ENCODE data around the gene LSM7. TPM values are rescaled to one million over a fixed set of nuclear protein-coding genes. Genes with fewer than 3 reads are reported as not detected.

The LSM7 gene
- total RNA-seq, 1 experiment from 2014 or later: 152 TPM

DNA sequence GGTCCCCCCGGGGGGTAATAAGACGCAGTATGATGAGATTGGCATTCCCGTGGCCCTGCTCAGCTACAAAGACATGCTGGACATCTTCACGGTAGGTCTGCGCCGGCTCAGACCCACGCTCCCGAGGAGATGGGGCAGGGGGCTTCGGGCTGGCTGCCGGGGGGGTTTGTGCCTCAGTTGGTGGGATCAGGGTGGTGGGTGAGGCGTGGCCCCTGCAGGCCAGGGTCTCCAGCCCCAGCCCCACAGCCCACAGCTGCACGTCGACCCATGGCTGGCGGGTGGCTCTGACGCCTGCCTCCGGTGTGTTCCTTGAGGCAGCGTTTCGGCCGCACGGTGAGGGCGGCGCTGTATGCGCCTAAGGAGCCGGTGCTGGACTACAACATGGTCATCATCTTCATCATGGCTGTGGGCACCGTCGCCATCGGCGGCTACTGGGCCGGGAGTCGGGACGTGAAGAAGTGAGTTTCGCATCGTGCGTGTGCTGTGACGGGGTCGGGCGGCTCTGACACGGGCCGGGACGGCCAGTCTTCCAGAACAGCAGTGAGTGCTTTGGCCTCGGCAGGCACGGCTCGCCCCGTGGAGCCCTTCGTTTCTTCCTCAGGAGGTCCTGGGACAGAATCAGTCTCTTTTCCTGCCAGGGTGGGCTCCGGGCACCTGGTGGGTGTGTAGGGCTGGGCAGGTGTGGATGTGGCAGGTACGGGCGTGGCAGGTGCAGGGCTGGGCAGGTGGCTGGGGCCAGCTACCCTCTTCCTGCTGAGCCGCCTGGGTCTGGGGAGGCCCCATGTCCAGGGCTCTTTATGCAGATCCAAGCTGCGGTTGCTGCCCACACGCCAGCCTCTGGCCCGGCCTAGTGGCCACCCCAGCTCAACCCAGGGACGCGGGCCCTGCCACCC lies 10.6 kb upstream of the LSM7 start:
- intact Hi-C loops (cut with micrococcal nuclease; ENCODE audit: unreplicated experiment): no loop called here
- H3K9me3 ChIP-seq (ENCODE audit: low read depth, low read length, poor library complexity, severe bottlenecking): no peaks in the 10 kb centered on the region
- ChIA-PET CTCF (no interaction called here), POLR2A (ENCODE audit: low non-redundant PET) (no interaction called here)
- no peak for TF ChIP-seq EZH2 (IDR thresholded peaks at IDR 0.05; ENCODE audit: borderline replicate concordance, low read depth, low read length, poor library complexity, severe bottlenecking)
- TF ChIP-seq, protein P1, sequence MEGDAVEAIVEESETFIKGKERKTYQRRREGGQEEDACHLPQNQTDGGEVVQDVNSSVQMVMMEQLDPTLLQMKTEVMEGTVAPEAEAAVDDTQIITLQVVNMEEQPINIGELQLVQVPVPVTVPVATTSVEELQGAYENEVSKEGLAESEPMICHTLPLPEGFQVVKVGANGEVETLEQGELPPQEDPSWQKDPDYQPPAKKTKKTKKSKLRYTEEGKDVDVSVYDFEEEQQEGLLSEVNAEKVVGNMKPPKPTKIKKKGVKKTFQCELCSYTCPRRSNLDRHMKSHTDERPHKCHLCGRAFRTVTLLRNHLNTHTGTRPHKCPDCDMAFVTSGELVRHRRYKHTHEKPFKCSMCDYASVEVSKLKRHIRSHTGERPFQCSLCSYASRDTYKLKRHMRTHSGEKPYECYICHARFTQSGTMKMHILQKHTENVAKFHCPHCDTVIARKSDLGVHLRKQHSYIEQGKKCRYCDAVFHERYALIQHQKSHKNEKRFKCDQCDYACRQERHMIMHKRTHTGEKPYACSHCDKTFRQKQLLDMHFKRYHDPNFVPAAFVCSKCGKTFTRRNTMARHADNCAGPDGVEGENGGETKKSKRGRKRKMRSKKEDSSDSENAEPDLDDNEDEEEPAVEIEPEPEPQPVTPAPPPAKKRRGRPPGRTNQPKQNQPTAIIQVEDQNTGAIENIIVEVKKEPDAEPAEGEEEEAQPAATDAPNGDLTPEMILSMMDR (conservative IDR thresholded peaks at IDR 0.05; ENCODE audit: low read depth, low read length): no peak
- H3K27me3 ChIP-seq (replicated peaks; ENCODE audit: insufficient read depth, low read depth, low read length, poor library complexity): no peaks in the 10 kb centered on the region
- no peaks in the 10 kb centered on the region for H3K4me1 ChIP-seq (ENCODE audit: insufficient read depth, low read length, poor library complexity, severe bottlenecking)
- DNase-seq (ENCODE audit: low spot score): no peak
- BruUV-seq (replicated peaks): no TSS peak
- H3K27ac ChIP-seq (ENCODE audit: low read depth, low read length, poor library complexity, severe bottlenecking): no peak overlapping the region
- H3K4me3 ChIP-seq (ENCODE audit: low read depth, low read length, poor library complexity, severe bottlenecking): no peak overlapping the region
- peaks cover 5% of the 10 kb centered on the region for H3K36me3 ChIP-seq (ENCODE audit: insufficient read depth, low read length, poor library complexity, severe bottlenecking)

DNA sequence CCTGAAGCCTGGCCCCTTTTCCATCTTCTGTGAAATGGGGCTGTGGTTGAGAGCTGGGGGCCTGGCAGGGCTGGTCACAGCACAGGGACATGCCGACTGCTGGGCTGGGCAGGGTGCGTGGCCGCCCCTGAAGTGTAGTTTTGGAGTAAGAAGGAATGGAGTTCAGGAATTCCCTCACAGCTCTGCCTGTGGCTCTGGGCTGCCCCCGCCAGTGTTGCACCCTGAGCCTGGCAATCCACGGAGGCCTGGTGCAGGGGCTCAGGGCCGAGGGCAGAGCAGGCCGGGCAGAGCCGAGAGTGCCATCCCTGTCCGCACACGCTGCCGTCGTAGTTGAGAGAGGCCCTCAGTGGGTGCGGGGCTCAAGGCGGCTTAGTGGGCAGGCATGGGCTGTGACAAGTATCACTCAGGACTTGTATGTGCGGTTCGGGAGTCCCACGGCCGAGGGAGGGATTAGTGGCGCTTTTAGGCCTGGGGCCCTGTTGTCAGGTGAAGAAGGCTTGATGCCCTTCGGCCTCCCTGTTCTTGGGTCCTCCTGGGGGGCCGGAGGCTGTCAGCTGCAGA lies 9.7 kb upstream of the LSM7 start:
- CTCF ChIA-PET: no interaction called here
- Histone ChIP-seq H3K27me3 (replicated peaks; ENCODE audit: insufficient read depth, low read depth, low read length, poor library complexity) (no peaks in the 10 kb centered on the region), H3K4me3 (ENCODE audit: low read depth, low read length, poor library complexity, severe bottlenecking) (no peak overlapping the region), H3K9me3 (ENCODE audit: low read depth, low read length, poor library complexity, severe bottlenecking) (no peaks in the 10 kb centered on the region), H3K27ac (ENCODE audit: low read depth, low read length, poor library complexity, severe bottlenecking) (no peak overlapping the region), H3K36me3 (ENCODE audit: insufficient read depth, low read length, poor library complexity, severe bottlenecking) (peaks cover 5% of the 10 kb centered on the region), H3K4me1 (ENCODE audit: insufficient read depth, low read length, poor library complexity, severe bottlenecking) (no peaks in the 10 kb centered on the region)
- DNase-seq (ENCODE audit: low spot score): no peak
- TF ChIP-seq, protein P1 (conservative IDR thresholded peaks at IDR 0.05; ENCODE audit: low read depth, low read length): no peak
- no peak for TF ChIP-seq EZH2 (IDR thresholded peaks at IDR 0.05; ENCODE audit: borderline replicate concordance, low read depth, low read length, poor library complexity, severe bottlenecking)
- intact Hi-C loops (cut with micrococcal nuclease; ENCODE audit: unreplicated experiment): no loop called here
- POLR2A ChIA-PET (ENCODE audit: low non-redundant PET): no interaction called here
- no TSS peak for BruUV-seq (replicated peaks)

DNA sequence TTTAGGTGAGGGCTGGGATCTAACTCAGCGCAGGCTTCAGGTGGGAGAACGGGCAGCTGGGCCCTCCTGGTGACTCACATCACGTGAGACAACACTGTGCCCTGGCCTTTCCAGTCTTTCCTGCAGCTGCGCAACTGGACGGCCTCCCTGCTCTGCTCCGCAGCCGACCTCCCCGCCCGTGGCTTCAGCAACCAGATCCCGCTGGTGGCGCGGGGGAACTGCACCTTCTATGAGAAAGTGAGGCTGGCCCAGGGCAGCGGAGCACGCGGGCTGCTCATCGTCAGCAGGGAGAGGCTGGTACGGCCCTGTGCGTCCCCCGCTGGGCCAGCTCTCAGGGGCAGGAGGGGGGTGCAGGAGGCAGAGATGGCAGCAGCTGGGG lies 8.9 kb upstream of the LSM7 start:
- Histone ChIP-seq H3K4me1 (ENCODE audit: insufficient read depth, low read length, poor library complexity, severe bottlenecking) (peaks cover 3% of the 10 kb centered on the region), H3K27ac (ENCODE audit: low read depth, low read length, poor library complexity, severe bottlenecking) (no peak overlapping the region), H3K9me3 (ENCODE audit: low read depth, low read length, poor library complexity, severe bottlenecking) (no peaks in the 10 kb centered on the region), H3K36me3 (ENCODE audit: insufficient read depth, low read length, poor library complexity, severe bottlenecking) (peaks cover 5% of the 10 kb centered on the region), H3K27me3 (replicated peaks; ENCODE audit: insufficient read depth, low read depth, low read length, poor library complexity) (no peaks in the 10 kb centered on the region), H3K4me3 (ENCODE audit: low read depth, low read length, poor library complexity, severe bottlenecking) (no peak overlapping the region)
- no TSS peak for BruUV-seq (replicated peaks)
- CTCF ChIA-PET: no interaction called here
- intact Hi-C loops (cut with micrococcal nuclease; ENCODE audit: unreplicated experiment): no loop called here
- POLR2A ChIA-PET (ENCODE audit: low non-redundant PET): no interaction called here
- DNase-seq (ENCODE audit: low spot score): no peak
- no peak for TF ChIP-seq EZH2 (IDR thresholded peaks at IDR 0.05; ENCODE audit: borderline replicate concordance, low read depth, low read length, poor library complexity, severe bottlenecking)
- TF ChIP-seq, protein P1 (conservative IDR thresholded peaks at IDR 0.05; ENCODE audit: low read depth, low read length): no peak
